Nephron (organoid): Measurements from ENCODE around the gene STPG2.

ENCODE experiments used
- H3K27ac Mint-ChIP-seq, 3 experiments: 2 replicates each; pipeline ENCODE4 v1.8.0; 2020; ENCODE audit warnings: mixed read lengths in 3 of 3, mild to moderate bottlenecking in 2 of 3, moderate library complexity in 1 of 3
- H3K27me3 Mint-ChIP-seq: 2 replicates; pipeline ENCODE4 v1.8.0; 2021; ENCODE audit warnings: low read depth, mild to moderate bottlenecking, moderate library complexity, mixed read lengths
- H3K36me3 Mint-ChIP-seq: 2 replicates; pipeline ENCODE4 v1.8.0; 2020; ENCODE audit warnings: low read depth, mixed read lengths
- H3K4me1 Mint-ChIP-seq: 2 replicates; pipeline ENCODE4 v1.8.0; 2020; ENCODE audit warnings: mixed read lengths
- H3K4me3 Mint-ChIP-seq, 3 experiments: 2 replicates each; pipeline ENCODE4 v1.8.0; 2020; ENCODE audit warnings: mild to moderate bottlenecking in 3 of 3, mixed read lengths in 3 of 3, moderate library complexity in 2 of 3
- H3K9me3 Mint-ChIP-seq: 2 replicates; pipeline ENCODE4 v1.8.0; 2020; ENCODE audit warnings: mixed read lengths
- CTCF ChIP-seq, 3 experiments: fragments of 200-600 bp; sonication (generic); IDR thresholded peaks; one replicate each; pipeline ENCODE4 v1.5.0; 2021; ENCODE audit warnings: antibody characterized with exemption in 3 of 3; ENCODE audit not compliant: unreplicated experiment in 3 of 3

The STPG2 gene

GRCh38 chr4:98166731-98167041 lies 23.4 kb upstream of the STPG2 start:
- no peak for TF ChIP-seq CTCF (IDR thresholded peaks at IDR 0.05; ENCODE audit: unreplicated experiment in 3 of 3)
- Mint-ChIP-seq H3K4me3 (no peak overlapping the region), H3K27ac (peak overlapping the region in 1 of 3 experiments; percentile 62), H3K4me1 (no peaks in the 10 kb centered on the region), H3K27me3 (no peaks in the 10 kb centered on the region), H3K36me3 (no peaks in the 10 kb centered on the region), H3K9me3 (no peaks in the 10 kb centered on the region)

- Mint-ChIP-seq H3K27me3 (no peaks in the 10 kb centered on the region), H3K4me1 (no peaks in the 10 kb centered on the region), H3K4me3 (no peak overlapping the region), H3K36me3 (no peaks in the 10 kb centered on the region), H3K27ac (peak overlapping the region in 1 of 3 experiments; percentile 62), H3K9me3 (no peaks in the 10 kb centered on the region)
- TF ChIP-seq CTCF (IDR thresholded peaks at IDR 0.05; ENCODE audit: unreplicated experiment in 3 of 3), result no peak
Observed at GRCh38 chr4:98166025-98166730, 22.9 kb upstream of the STPG2 start.

GRCh38 chr4:98162696-98163095 lies 19.4 kb upstream of the STPG2 start:
- Mint-ChIP-seq H3K9me3 (no peaks in the 10 kb centered on the region), H3K27me3 (no peaks in the 10 kb centered on the region), H3K27ac (no peak overlapping the region), H3K4me3 (no peak overlapping the region), H3K4me1 (no peaks in the 10 kb centered on the region), H3K36me3 (no peaks in the 10 kb centered on the region)
- no peak for TF ChIP-seq CTCF (IDR thresholded peaks at IDR 0.05; ENCODE audit: unreplicated experiment in 3 of 3)

- Mint-ChIP-seq H3K27me3 (no peaks in the 10 kb centered on the region), H3K4me3 (no peak overlapping the region), H3K27ac (no peak overlapping the region), H3K9me3 (no peaks in the 10 kb centered on the region), H3K36me3 (no peaks in the 10 kb centered on the region), H3K4me1 (peaks cover 12% of the 10 kb centered on the region)
- no peak for TF ChIP-seq CTCF (IDR thresholded peaks at IDR 0.05; ENCODE audit: unreplicated experiment in 3 of 3)
Observed at GRCh38 chr4:98151145-98151924, 8.1 kb upstream of the STPG2 start.

- Mint-ChIP-seq H3K4me1 (peaks cover 12% of the 10 kb centered on the region), H3K9me3 (no peaks in the 10 kb centered on the region), H3K36me3 (no peaks in the 10 kb centered on the region), H3K27ac (peak overlapping the region in 1 of 3 experiments; percentile 26), H3K4me3 (peak overlapping the region in 1 of 3 experiments; percentile 35), H3K27me3 (no peaks in the 10 kb centered on the region)
- TF ChIP-seq CTCF (IDR thresholded peaks at IDR 0.05; ENCODE audit: unreplicated experiment in 3 of 3), result peak; percentile 16 to 52 (median 29)
Observed at GRCh38 chr4:98150092-98150761, 7.0 kb upstream of the STPG2 start.
